Keratinocyte (primary cell): Measurements from ENCODE around the gene SLC44A1.

ENCODE experiments used
- EZH2 ChIP-seq: IDR thresholded peaks from one replicate; pipeline ENCODE4 v1.6.1; 2012; ENCODE audit warnings: inconsistent platforms, mild to moderate bottlenecking, low read length, moderate library complexity
- TF ChIP-seq, protein P1 (sequence below), 3 experiments: IDR thresholded peaks in 1 of 3; conservative IDR thresholded peaks in 1 of 3; optimal IDR thresholded peaks in 1 of 3; 2 replicates in 2 of 3; 3 replicates in 1 of 3; pipeline versions ENCODE3 to v1.5.1; 2011; ENCODE audit warnings: low read length in 3 of 3, mild to moderate bottlenecking in 3 of 3, moderate library complexity in 2 of 3, control low read depth in 1 of 3, inconsistent platforms in 1 of 3; ENCODE audit not compliant: insufficient read depth in 2 of 3; ENCODE audit errors: extremely low read depth in 1 of 3

DNA sequence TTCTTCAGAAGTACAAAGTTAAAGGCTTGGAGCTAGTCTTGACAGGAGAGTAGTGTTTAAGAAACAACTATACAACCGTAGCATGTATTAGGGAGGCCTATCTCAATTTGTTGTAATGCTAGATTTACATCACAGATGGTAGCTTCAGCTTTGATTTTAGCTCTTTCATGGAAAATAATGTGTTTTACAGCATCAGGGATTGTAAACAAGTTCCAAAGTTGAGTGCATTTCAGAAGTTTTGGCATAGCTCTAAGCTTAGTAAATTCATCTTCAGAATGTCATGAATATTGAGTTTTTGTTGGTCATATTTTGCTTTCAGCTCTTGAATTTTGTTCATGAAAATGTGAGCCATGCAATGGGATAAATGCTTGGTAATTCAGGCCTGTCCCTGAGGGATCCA, 30.7 kb downstream of the SLC44A1 start:
- TF ChIP-seq, protein P1, sequence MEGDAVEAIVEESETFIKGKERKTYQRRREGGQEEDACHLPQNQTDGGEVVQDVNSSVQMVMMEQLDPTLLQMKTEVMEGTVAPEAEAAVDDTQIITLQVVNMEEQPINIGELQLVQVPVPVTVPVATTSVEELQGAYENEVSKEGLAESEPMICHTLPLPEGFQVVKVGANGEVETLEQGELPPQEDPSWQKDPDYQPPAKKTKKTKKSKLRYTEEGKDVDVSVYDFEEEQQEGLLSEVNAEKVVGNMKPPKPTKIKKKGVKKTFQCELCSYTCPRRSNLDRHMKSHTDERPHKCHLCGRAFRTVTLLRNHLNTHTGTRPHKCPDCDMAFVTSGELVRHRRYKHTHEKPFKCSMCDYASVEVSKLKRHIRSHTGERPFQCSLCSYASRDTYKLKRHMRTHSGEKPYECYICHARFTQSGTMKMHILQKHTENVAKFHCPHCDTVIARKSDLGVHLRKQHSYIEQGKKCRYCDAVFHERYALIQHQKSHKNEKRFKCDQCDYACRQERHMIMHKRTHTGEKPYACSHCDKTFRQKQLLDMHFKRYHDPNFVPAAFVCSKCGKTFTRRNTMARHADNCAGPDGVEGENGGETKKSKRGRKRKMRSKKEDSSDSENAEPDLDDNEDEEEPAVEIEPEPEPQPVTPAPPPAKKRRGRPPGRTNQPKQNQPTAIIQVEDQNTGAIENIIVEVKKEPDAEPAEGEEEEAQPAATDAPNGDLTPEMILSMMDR (optimal IDR thresholded peaks at IDR 0.05 in 1 of 3, IDR thresholded peaks at IDR 0.05 in 1 of 3, conservative IDR thresholded peaks at IDR 0.05 in 1 of 3; ENCODE audit: extremely low read depth in 1 of 3, insufficient read depth in 2 of 3, low read length in 3 of 3): no peak
- no peak for TF ChIP-seq EZH2
